HAP-1 (cell line): ENCODE results near the gene PACRG.

Experiments
- DNase-seq, 2 experiments: peaks; one replicate each; pipeline ENCODE4 v3.0.0-alpha.2; 2016 to 2020; ENCODE audit warnings: low spot score in 2 of 2
- H3K27me3 ChIP-seq: fragments of 250-450 bp; sonication (Bioruptor Pico); 2 replicates; pipeline ENCODE4 v1.5.1; 2020; ENCODE audit warnings: low read depth, mild to moderate bottlenecking, moderate library complexity
- H3K36me3 ChIP-seq: fragments of 250-450 bp; sonication (Bioruptor Pico); replicated peaks from 2 replicates; pipeline ENCODE4 v1.5.1; 2020; ENCODE audit warnings: mild to moderate bottlenecking
- H3K4me1 ChIP-seq: fragments of 250-450 bp; sonication (Bioruptor Pico); 2 replicates; pipeline ENCODE4 v1.5.1; 2020; ENCODE audit warnings: mild to moderate bottlenecking
- H3K4me3 ChIP-seq: fragments of 250-450 bp; sonication (Bioruptor Pico); 2 replicates; pipeline ENCODE4 v1.5.1; 2020; ENCODE audit warnings: mild to moderate bottlenecking, moderate library complexity
- H3K9me3 ChIP-seq: fragments of 250-450 bp; sonication (Bioruptor Pico); 2 replicates; pipeline ENCODE4 v1.5.1; 2020; ENCODE audit warnings: mild to moderate bottlenecking, moderate library complexity
- in situ Hi-C: fragments of 300-500 bp; cut with MboI; formaldehyde crosslinking; loops from 3 replicates; pipeline ENCODE4 v1.14.3; 2020; ENCODE audit warnings: low sequenced_read_pairs, inconsistent platforms, mixed read lengths

The PACRG gene

GRCh38 chr6:163351013-163351412 lies 623.2 kb downstream of the PACRG start:
- H3K4me1 ChIP-seq: peaks cover 16% of the 10 kb centered on the region
- no peaks in the 10 kb centered on the region for H3K36me3 ChIP-seq
- in situ Hi-C loops: no loop called here
- H3K9me3 ChIP-seq: no peaks in the 10 kb centered on the region; the same call in 1 of the 2 replicates
- H3K27me3 ChIP-seq: no peaks in the 10 kb centered on the region
- H3K4me3 ChIP-seq: no peak overlapping the region
- DNase-seq: no peak

- in situ Hi-C loops: no loop called here
Observed at GRCh38 chr6:163352011-163352685, 624.4 kb downstream of the PACRG start.

GRCh38 chr6:163352966-163353365 lies 625.2 kb downstream of the PACRG start:
- in situ Hi-C loops: no loop called here

More at GRCh38 chr6:163352011-163352685, 624.4 kb downstream of the PACRG start:
- Histone ChIP-seq H3K4me3 (no peak overlapping the region), H3K36me3 (no peaks in the 10 kb centered on the region), H3K27me3 (no peaks in the 10 kb centered on the region), H3K4me1 (peaks cover 18% of the 10 kb centered on the region), H3K9me3 (no peaks in the 10 kb centered on the region; the same call in 1 of the 2 replicates)
- DNase-seq: no peak

GRCh38 chr6:163354085-163354484 lies 626.3 kb downstream of the PACRG start:
- no peaks in the 10 kb centered on the region for H3K27me3 ChIP-seq
- peak; percentile 26 to 51 for DNase-seq
- H3K36me3 ChIP-seq: no peaks in the 10 kb centered on the region
- H3K4me1 ChIP-seq: peaks cover 18% of the 10 kb centered on the region
- H3K4me3 ChIP-seq: no peak overlapping the region
- H3K9me3 ChIP-seq: no peaks in the 10 kb centered on the region
- in situ Hi-C loops: no loop called here

More at GRCh38 chr6:163352966-163353365, 625.2 kb downstream of the PACRG start:
- Histone ChIP-seq H3K4me1 (peaks cover 18% of the 10 kb centered on the region), H3K4me3 (no peak overlapping the region), H3K27me3 (no peaks in the 10 kb centered on the region), H3K9me3 (no peaks in the 10 kb centered on the region; the same call in 1 of the 2 replicates), H3K36me3 (no peaks in the 10 kb centered on the region)
- DNase-seq: no peak

GRCh38 chr6:163354761-163355425 lies 627.1 kb downstream of the PACRG start:
- in situ Hi-C loops: no loop called here
- no peaks in the 10 kb centered on the region for H3K27me3 ChIP-seq
- no peak overlapping the region for H3K4me3 ChIP-seq
- no peaks in the 10 kb centered on the region for H3K9me3 ChIP-seq
- H3K36me3 ChIP-seq: no peaks in the 10 kb centered on the region
- DNase-seq: no peak
- peaks cover 18% of the 10 kb centered on the region for H3K4me1 ChIP-seq

GRCh38 chr6:163355426-163355991 lies 627.7 kb downstream of the PACRG start:
- in situ Hi-C loops: no loop called here
- Histone ChIP-seq H3K4me3 (no peak overlapping the region), H3K4me1 (peaks cover 18% of the 10 kb centered on the region), H3K27me3 (no peaks in the 10 kb centered on the region), H3K9me3 (no peaks in the 10 kb centered on the region), H3K36me3 (no peaks in the 10 kb centered on the region)
- no peak for DNase-seq

- in situ Hi-C loops: no loop called here
- Histone ChIP-seq H3K9me3 (no peaks in the 10 kb centered on the region), H3K27me3 (no peaks in the 10 kb centered on the region), H3K36me3 (no peaks in the 10 kb centered on the region), H3K4me1 (peaks cover 18% of the 10 kb centered on the region), H3K4me3 (no peak overlapping the region)
- DNase-seq: peak in 1 of 2 experiments; percentile 33
Observed at GRCh38 chr6:163356324-163356723, 628.5 kb downstream of the PACRG start.

GRCh38 chr6:163356743-163357142 lies 629.0 kb downstream of the PACRG start:
- no peaks in the 10 kb centered on the region for H3K27me3 ChIP-seq
- H3K4me1 ChIP-seq: peaks cover 18% of the 10 kb centered on the region
- in situ Hi-C loops: no loop called here
- no peaks in the 10 kb centered on the region for H3K9me3 ChIP-seq
- no peak for DNase-seq
- H3K4me3 ChIP-seq: no peak overlapping the region
- H3K36me3 ChIP-seq: no peaks in the 10 kb centered on the region

GRCh38 chr6:163364641-163365040 lies 636.9 kb downstream of the PACRG start:
- H3K4me3 ChIP-seq: no peak overlapping the region
- no peaks in the 10 kb centered on the region for H3K9me3 ChIP-seq
- H3K36me3 ChIP-seq: no peaks in the 10 kb centered on the region
- in situ Hi-C loops: no loop called here
- no peak for DNase-seq
- no peaks in the 10 kb centered on the region for H3K4me1 ChIP-seq
- H3K27me3 ChIP-seq: no peaks in the 10 kb centered on the region
